COR-L47 (cell line): ENCODE measurements around the gene TEF.
"Not testable (repeated sequence)": the region's sequence is repeated elsewhere in the genome, so short reads cannot be mapped to it uniquely, and the experiment has no call there.

Experiments used
- DNase-seq: peaks from one replicate; lab custom pipeline; 2025; lab: John Stamatoyannopoulos, UW

Gene TEF

GRCh38 chr22:41382610-41383009, 868 bp downstream of the TEF start:
- no peak for DNase-seq

- DNase-seq = peak; percentile 7
Measured at GRCh38 chr22:41383085-41383484, 1.3 kb downstream of the TEF start.

- no peak for DNase-seq
Measured at GRCh38 chr22:41384128-41384527, 2.4 kb downstream of the TEF start.

GRCh38 chr22:41387341-41387740, 5.6 kb downstream of the TEF start:
- no peak for DNase-seq

- no peak for DNase-seq
Measured at GRCh38 chr22:41394012-41394356, 12.2 kb downstream of the TEF start.

- DNase-seq = no peak
Measured at GRCh38 chr22:41395531-41396240, 13.9 kb downstream of the TEF start.

GRCh38 chr22:41397143-41397811, 15.5 kb downstream of the TEF start:
- no peak for DNase-seq

- DNase-seq = no peak
Measured at GRCh38 chr22:41398921-41399320, 17.2 kb downstream of the TEF start.

GRCh38 chr22:41401781-41402648, 20.3 kb downstream of the TEF start:
- peak; percentile 75 for DNase-seq

- DNase-seq = not testable (repeated sequence)
Measured at GRCh38 chr22:41402851-41403250, 21.1 kb downstream of the TEF start.

- peak; percentile 86 for DNase-seq
Measured at GRCh38 chr22:41403532-41404318, 22.0 kb downstream of the TEF start.

- DNase-seq = no peak
Measured at GRCh38 chr22:41405588-41405987, 23.8 kb downstream of the TEF start.

- DNase-seq = no peak
Measured at GRCh38 chr22:41406410-41406809, 24.7 kb downstream of the TEF start.

- DNase-seq = no peak
Measured at GRCh38 chr22:41407433-41407832, 25.7 kb downstream of the TEF start.

GRCh38 chr22:41408665-41409064, 26.9 kb downstream of the TEF start:
- DNase-seq = no peak

- DNase-seq = no peak
Measured at GRCh38 chr22:41410311-41410751, 28.6 kb downstream of the TEF start.

GRCh38 chr22:41411021-41411851, 29.5 kb downstream of the TEF start:
- DNase-seq = no peak

GRCh38 chr22:41415554-41415953, 33.8 kb downstream of the TEF start:
- DNase-seq = no peak

GRCh38 chr22:41417622-41418390, 36.1 kb downstream of the TEF start:
- no peak for DNase-seq

GRCh38 chr22:41418717-41419116, 37.0 kb downstream of the TEF start:
- DNase-seq = no peak
